SK-N-SH treated with all-trans-retinoic acid at 6 μM for 48 hours (cell line): ENCODE results near the gene AHCTF1.

Source experiments
- ARNTL ChIP-seq: fragments of 450-650 bp; formaldehyde crosslinking; IDR thresholded peaks from 2 replicates; pipeline ENCODE4 v1.5.0; 2020; ENCODE audit warnings: low read depth, mild to moderate bottlenecking, moderate library complexity, borderline replicate concordance
- CREB5 ChIP-seq: fragments of 250-450 bp; sonication (Bioruptor Pico); IDR thresholded peaks from 2 replicates; pipeline ENCODE4 v1.5.1; 2020; ENCODE audit warnings: low read depth, mild to moderate bottlenecking, moderate library complexity
- CSRNP3 ChIP-seq: fragments of 250-450 bp; sonication (Bioruptor Pico); IDR thresholded peaks from 2 replicates; pipeline ENCODE4 v1.5.1; 2021; ENCODE audit warnings: mild to moderate bottlenecking, moderate library complexity
- GLIS3 ChIP-seq: fragments of 250-450 bp; sonication (Bioruptor Pico); IDR thresholded peaks from 2 replicates; pipeline ENCODE4 v1.5.0; 2020; ENCODE audit warnings: mild to moderate bottlenecking, moderate library complexity
- ISL1 ChIP-seq: fragments of 250-450 bp; sonication (Bioruptor Pico); IDR thresholded peaks from 2 replicates; pipeline ENCODE4 v2.1.2; 2022; ENCODE audit warnings: mild to moderate bottlenecking, moderate library complexity
- POU6F1 ChIP-seq: fragments of 250-450 bp; sonication (Bioruptor Pico); IDR thresholded peaks from 2 replicates; pipeline ENCODE4 v1.8.0; 2021; ENCODE audit warnings: low read depth, mild to moderate bottlenecking, moderate library complexity, borderline replicate concordance
- TSHZ2 ChIP-seq: fragments of 250-450 bp; sonication (Bioruptor Pico); IDR thresholded peaks from 2 replicates; pipeline ENCODE4 v1.5.0; 2020; ENCODE audit warnings: mild to moderate bottlenecking, moderate library complexity
- ZFP3 ChIP-seq: fragments of 250-450 bp; sonication (Bioruptor Pico); IDR thresholded peaks from 2 replicates; pipeline ENCODE4 v1.5.0; 2020; ENCODE audit warnings: mild to moderate bottlenecking, moderate library complexity
- ZFP30 ChIP-seq: fragments of 450-650 bp; formaldehyde crosslinking; IDR thresholded peaks from 2 replicates; pipeline ENCODE4 v1.5.0; 2022; ENCODE audit warnings: mild to moderate bottlenecking, moderate library complexity

- TF ChIP-seq POU6F1 (CRISPR knock-in tag) (no peak), TSHZ2 (CRISPR knock-in tag) (no peak), CREB5 (no peak), ZFP3 (no peak), ISL1 (CRISPR knock-in tag) (no peak), CSRNP3 (no peak), ARNTL (CRISPR knock-in tag) (no peak), ZFP30 (CRISPR knock-in tag) (no peak), GLIS3 (CRISPR knock-in tag) (no peak)
Measured at GRCh38 chr1:246931549-246932365, at the start of gene AHCTF1.
